B cell (primary cell): ENCODE data around the gene KCND3.

Source experiments
- EZH2 ChIP-seq: IDR thresholded peaks from 2 replicates; pipeline ENCODE4 v1.6.1; 2012; ENCODE audit warnings: borderline replicate concordance, low read depth, mild to moderate bottlenecking, moderate library complexity, low read length; ENCODE audit not compliant: insufficient read depth, poor library complexity, severe bottlenecking
- TF ChIP-seq, protein P1 (sequence below): fragments of 200-600 bp; IDR thresholded peaks from one replicate; pipeline ENCODE4 v1.8.0; 2022; ENCODE audit warnings: antibody characterized with exemption, mild to moderate bottlenecking

DNA sequence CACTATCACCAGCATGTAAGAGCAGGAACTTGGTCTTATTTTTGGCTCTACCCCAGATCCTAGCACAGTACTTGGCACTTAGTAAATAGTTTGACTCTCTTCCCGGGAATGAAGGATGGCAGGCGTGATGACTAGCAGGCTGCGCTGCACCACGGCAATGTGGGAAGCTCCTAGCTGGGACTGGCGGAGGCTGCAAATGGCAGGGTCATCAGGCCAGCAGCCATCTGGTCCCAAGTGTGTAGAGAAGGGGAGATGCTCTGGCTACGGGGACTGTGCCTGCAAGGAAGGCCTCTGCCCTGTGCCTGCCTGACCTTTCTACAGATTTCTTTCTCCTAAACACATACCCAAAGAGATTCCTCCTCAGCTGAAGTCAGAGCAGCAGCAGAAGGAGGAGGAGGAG is 95.0 kb downstream of the KCND3 start:
- TF ChIP-seq, protein P1, sequence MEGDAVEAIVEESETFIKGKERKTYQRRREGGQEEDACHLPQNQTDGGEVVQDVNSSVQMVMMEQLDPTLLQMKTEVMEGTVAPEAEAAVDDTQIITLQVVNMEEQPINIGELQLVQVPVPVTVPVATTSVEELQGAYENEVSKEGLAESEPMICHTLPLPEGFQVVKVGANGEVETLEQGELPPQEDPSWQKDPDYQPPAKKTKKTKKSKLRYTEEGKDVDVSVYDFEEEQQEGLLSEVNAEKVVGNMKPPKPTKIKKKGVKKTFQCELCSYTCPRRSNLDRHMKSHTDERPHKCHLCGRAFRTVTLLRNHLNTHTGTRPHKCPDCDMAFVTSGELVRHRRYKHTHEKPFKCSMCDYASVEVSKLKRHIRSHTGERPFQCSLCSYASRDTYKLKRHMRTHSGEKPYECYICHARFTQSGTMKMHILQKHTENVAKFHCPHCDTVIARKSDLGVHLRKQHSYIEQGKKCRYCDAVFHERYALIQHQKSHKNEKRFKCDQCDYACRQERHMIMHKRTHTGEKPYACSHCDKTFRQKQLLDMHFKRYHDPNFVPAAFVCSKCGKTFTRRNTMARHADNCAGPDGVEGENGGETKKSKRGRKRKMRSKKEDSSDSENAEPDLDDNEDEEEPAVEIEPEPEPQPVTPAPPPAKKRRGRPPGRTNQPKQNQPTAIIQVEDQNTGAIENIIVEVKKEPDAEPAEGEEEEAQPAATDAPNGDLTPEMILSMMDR = no peak
- TF ChIP-seq EZH2 = no peak
